Measurements from ENCODE around the gene HSPA12B.

HSPA12B gene

DNA sequence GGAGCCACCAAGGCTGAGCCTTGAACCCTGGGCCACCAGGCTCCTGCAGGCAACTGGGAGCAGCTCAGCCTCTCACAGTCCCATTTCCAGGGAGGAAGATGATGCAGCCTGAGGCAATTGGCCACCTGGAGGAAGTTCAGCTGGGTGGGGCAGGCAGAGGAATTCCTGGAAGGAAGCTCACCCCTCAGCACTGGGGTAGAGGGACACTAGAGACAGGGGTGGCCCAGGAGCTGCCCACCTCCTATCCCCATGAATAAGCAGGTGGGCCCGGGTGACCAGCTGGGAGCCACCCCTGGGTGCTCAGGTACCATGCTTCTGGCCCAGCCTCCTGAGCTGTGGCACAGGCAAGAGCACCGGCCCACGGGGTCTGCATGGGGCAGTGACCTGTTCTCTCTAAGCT lies 3.6 kb upstream of the HSPA12B start:
- TF ChIP-seq ZFX (IDR thresholded peaks at IDR 0.05; ENCODE audit: borderline replicate concordance), result no peak
- TF ChIP-seq, protein P1, sequence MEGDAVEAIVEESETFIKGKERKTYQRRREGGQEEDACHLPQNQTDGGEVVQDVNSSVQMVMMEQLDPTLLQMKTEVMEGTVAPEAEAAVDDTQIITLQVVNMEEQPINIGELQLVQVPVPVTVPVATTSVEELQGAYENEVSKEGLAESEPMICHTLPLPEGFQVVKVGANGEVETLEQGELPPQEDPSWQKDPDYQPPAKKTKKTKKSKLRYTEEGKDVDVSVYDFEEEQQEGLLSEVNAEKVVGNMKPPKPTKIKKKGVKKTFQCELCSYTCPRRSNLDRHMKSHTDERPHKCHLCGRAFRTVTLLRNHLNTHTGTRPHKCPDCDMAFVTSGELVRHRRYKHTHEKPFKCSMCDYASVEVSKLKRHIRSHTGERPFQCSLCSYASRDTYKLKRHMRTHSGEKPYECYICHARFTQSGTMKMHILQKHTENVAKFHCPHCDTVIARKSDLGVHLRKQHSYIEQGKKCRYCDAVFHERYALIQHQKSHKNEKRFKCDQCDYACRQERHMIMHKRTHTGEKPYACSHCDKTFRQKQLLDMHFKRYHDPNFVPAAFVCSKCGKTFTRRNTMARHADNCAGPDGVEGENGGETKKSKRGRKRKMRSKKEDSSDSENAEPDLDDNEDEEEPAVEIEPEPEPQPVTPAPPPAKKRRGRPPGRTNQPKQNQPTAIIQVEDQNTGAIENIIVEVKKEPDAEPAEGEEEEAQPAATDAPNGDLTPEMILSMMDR (IDR thresholded peaks at IDR 0.05), result no peak
- no peak overlapping the region for H3K27ac ChIP-seq

DNA sequence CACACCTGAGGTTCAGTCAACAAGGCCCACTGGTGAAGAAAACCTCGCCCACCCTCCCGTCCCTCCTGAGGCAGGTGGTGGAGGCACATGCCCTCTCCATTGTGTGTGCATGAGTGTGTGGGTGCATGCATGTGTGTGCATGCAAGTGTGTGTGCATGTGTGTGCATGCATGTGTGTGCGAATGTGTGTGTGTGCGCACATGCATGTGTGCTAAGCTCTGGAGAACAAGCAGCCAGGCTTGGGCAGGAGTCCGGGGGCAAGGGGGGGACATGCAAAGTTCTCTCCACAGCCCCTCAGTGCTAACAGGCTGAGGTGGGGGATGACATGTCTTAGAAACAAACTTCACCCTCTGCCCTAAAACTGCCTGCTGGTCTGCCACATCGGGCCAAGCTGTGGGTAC lies 3.1 kb upstream of the HSPA12B start:
- H3K27ac ChIP-seq, result no peak overlapping the region
- TF ChIP-seq, protein P1 (IDR thresholded peaks at IDR 0.05), result no peak
- no peak for TF ChIP-seq ZFX (IDR thresholded peaks at IDR 0.05; ENCODE audit: borderline replicate concordance)

DNA sequence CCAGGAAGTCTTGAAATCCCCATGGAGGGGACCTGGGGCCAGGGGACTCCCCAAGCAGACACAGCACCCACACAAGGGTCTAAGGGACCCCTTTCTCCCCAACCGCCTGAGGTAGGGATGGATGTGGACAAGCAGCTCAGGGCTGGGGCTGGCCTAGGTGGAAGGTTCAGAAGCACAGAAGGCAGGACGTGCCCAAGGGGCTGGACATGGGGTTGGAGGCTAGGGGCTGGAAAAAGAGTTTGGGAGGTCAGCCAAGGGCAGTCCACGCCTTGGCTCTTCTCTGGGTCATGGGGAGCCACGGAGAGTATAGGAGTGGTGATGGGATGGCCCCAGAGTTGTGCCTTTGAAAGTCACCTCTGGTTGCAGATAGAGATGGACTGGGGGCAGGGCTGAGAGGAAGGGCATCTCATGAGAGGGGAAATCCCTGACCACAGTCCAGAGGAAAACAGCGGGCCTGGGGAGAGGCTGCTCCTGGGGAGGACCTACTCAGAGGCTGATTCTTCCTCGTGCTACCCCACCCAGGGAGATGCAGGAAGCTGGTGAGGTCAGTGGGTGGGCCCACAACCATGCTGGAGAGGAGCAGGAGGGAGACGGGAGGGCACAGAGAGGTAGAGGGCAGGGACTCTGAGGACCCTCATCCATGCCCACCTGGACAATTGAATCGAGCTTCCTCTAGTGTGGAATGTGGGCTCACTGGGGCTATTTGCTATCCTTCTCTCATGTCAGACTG lies 2.5 kb upstream of the HSPA12B start:
- no peak for TF ChIP-seq ZFX (IDR thresholded peaks at IDR 0.05; ENCODE audit: borderline replicate concordance)
- TF ChIP-seq, protein P1 (IDR thresholded peaks at IDR 0.05), result no peak
- H3K27ac ChIP-seq, result no peak overlapping the region

DNA sequence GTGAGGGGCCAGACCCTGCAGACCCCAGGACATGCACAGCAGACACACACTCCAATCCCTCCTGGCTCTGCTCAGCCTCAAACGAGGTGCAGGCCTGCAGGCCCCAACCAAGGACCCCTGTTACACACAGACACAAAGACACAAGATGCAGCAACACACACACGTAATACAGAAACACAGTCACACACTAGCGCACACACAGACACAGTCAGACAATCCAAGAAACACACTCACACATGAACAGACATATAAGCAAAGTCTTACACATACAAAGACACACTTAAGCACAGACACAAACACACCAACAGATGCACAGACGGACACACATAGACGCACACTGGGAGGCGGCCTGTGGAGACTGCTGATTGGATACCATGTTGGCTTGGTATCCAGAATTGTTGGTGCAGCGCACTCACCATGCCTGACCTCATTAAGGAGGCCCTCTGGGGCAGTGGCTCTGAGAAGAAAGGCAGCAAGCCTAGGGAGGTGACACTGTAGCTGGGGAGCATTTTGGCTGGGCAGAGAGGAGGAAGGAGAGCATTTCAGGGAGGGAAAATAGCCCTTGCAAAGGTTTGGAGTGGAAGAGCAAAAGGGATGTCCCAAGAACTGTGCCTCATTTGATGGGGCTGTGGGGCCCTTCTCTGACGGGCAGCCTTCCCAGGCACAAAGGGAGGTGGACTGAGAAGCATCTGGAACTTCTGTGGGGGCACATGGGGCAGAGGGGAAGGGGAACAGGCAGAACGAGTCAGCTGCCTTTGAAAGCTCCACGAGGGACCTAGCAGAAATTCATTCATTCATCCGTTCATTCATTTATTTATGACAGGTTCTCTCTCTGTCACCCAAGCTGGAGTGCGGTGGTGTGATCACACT lies 1.4 kb upstream of the HSPA12B start:
- no peak for TF ChIP-seq ZFX (IDR thresholded peaks at IDR 0.05; ENCODE audit: borderline replicate concordance)
- TF ChIP-seq, protein P1 (IDR thresholded peaks at IDR 0.05), result no peak
- H3K27ac ChIP-seq, result no peak overlapping the region

DNA sequence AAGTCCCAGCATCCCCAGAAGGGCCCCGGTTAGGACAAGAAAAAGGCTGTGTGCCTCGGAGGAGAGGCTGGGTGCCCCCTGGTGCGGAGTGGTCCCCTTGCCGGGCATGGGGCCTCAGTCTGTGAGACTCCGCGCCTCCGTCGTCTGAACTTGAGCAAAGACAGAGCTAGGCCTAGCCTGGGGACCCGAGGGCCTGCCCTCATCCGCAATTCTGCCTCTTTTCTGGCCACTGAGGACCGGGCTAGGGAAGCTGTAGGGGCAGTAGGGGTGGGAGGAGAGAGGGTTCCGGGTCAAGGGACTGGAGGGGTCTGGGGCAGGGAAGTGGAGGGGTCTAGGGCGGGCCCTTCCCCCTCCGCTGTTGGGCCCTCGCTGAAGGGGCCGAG lies 550 bp upstream of the HSPA12B start:
- TF ChIP-seq, protein P1 (IDR thresholded peaks at IDR 0.05), result no peak
- TF ChIP-seq ZFX (IDR thresholded peaks at IDR 0.05; ENCODE audit: borderline replicate concordance), result no peak

DNA sequence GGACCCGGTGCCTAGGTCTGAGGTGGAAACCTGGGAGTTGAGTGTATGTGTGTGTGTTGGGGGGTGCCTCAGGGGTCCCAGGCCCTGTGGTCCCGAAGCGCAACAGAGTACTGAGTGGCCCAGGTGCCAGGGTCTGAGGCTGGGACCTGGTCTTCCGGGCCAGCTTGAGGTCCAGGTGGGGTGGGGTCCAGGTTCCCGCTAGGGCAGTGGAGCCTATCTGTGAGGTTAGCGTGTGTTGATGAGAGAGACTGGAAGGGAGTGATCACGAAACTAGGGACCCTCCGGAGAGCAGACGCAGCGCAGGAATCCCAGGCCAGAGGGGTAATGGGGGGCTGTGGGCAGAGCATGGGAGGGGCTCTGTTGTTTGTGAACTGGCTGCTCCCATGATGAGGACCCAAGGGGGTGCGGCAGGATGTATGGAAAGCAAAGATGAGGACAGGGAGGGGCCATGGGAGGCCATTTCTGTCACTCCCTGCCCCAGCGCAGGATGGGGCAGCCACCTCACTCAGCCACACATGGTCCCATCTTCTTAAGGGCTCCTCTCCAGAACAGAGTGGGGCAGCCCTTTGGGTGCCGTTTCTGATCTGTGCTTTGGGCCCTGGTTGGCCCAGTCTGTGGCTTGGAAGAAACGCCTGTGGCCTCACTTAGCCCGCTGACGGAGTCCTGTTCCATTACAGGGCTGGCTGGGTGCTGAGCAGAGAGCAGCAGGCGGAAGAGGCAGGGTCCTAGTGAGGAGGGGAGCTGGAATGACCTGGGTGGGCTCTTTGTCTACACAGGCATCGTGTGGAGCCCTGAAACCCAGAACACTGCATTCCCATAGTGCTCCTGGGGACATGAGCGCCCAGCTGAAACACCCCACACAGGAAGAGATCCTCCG lies 872 bp downstream of the HSPA12B start:
- TF ChIP-seq ZFX (IDR thresholded peaks at IDR 0.05; ENCODE audit: borderline replicate concordance), result no peak
- TF ChIP-seq, protein P1 (IDR thresholded peaks at IDR 0.05), result no peak
- no peak overlapping the region for H3K27ac ChIP-seq

More for the DNA sequence above, 550 bp upstream of the HSPA12B start:
- no peak overlapping the region for H3K27ac ChIP-seq

Data from 22Rv1 (cell line).